Neural cell (in vitro differentiated cells): ENCODE results near the gene ECE1. TPM values are rescaled to one million over a fixed set of nuclear protein-coding genes. Genes with fewer than 3 reads are reported as not detected.

ENCODE experiments used
- H2AFZ ChIP-seq: fragments of 200-600, 300-800 bp; sonication (generic), shearing (Covaris generic); 2 replicates; pipeline ENCODE4 v1.6.0; 2014; ENCODE audit warnings: low read depth, mild to moderate bottlenecking, antibody characterized with exemption, low read length, moderate library complexity
- H3F3A ChIP-seq: fragments of 200-600 bp; shearing (Covaris generic); 2 replicates; pipeline ENCODE4 v1.6.1; 2016; ENCODE audit warnings: mild to moderate bottlenecking, moderate library complexity, mixed read lengths, antibody characterized with exemption, low read length; ENCODE audit not compliant: insufficient read depth, poor library complexity, severe bottlenecking
- H3K27ac ChIP-seq: fragments of 200-600, 300-800 bp; sonication (generic), shearing (Covaris generic); 2 replicates; pipeline ENCODE4 v1.5.1; 2014; ENCODE audit warnings: mild to moderate bottlenecking, low read length, moderate library complexity
- H3K27me3 ChIP-seq: fragments of 300-800, 200-600 bp; sonication (generic), shearing (Covaris generic); 2 replicates; pipeline ENCODE4 v1.6.0; 2014; ENCODE audit warnings: mild to moderate bottlenecking, low read depth, low read length, moderate library complexity; ENCODE audit not compliant: insufficient read depth
- H3K36me3 ChIP-seq: fragments of 300-800, 200-600 bp; sonication (generic), shearing (Covaris generic); 2 replicates; pipeline ENCODE4 v1.5.1; 2014; ENCODE audit warnings: mild to moderate bottlenecking, antibody characterized with exemption, low read length, moderate library complexity; ENCODE audit not compliant: insufficient read depth
- H3K4me2 ChIP-seq: fragments of 300-800, 200-600 bp; sonication (generic), shearing (Covaris generic); 2 replicates; pipeline ENCODE4 v1.6.0; 2014; ENCODE audit warnings: mild to moderate bottlenecking, low read length
- H3K4me3 ChIP-seq: fragments of 300-800, 200-600 bp; sonication (generic), shearing (Covaris generic); 2 replicates; pipeline ENCODE4 v1.5.1; 2014; ENCODE audit warnings: mild to moderate bottlenecking, low read length, moderate library complexity
- H3K79me2 ChIP-seq: fragments of 200-600 bp; shearing (Covaris generic); replicated peaks from 2 replicates; pipeline ENCODE4 v1.6.0; 2014; ENCODE audit warnings: mild to moderate bottlenecking, low read length, moderate library complexity; ENCODE audit not compliant: insufficient read depth
- H3K9ac ChIP-seq: fragments of 300-800, 200-600 bp; sonication (generic), shearing (Covaris generic); 2 replicates; pipeline ENCODE4 v1.6.1; 2016; ENCODE audit warnings: mild to moderate bottlenecking, low read length, mixed read lengths
- H3K9me2 ChIP-seq: fragments of 200-600 bp; shearing (Covaris generic); 2 replicates; pipeline ENCODE4 v1.6.1; 2016; ENCODE audit warnings: mild to moderate bottlenecking, low read length, mixed read lengths; ENCODE audit not compliant: insufficient read depth
- H3K9me3 ChIP-seq: fragments of 200-600, 300-800 bp; sonication (generic), shearing (Covaris generic); 2 replicates; pipeline ENCODE4 v1.6.1; 2016; ENCODE audit warnings: mild to moderate bottlenecking, mixed run types, low read length, moderate library complexity, mixed read lengths
- H4K20me1 ChIP-seq: fragments of 200-600 bp; shearing (Covaris generic); 2 replicates; pipeline ENCODE4 v1.6.1; 2016; ENCODE audit warnings: mild to moderate bottlenecking, mixed run types; ENCODE audit not compliant: insufficient read depth
- CTCF ChIP-seq: fragments of 450-650 bp; IDR thresholded peaks from 2 replicates; pipeline ENCODE4 v1.5.1; 2014; ENCODE audit warnings: antibody characterized with exemption, mild to moderate bottlenecking, moderate library complexity; ENCODE audit not compliant: poor library complexity, severe bottlenecking
- EP300 ChIP-seq: fragments of 450-650 bp; conservative IDR thresholded peaks from 2 replicates; pipeline ENCODE4 v1.6.1; 2014; ENCODE audit warnings: antibody characterized with exemption, mild to moderate bottlenecking, moderate library complexity; ENCODE audit not compliant: poor library complexity, severe bottlenecking
- EZH2 ChIP-seq: fragments of 200-600, 300-800 bp; shearing (Covaris generic), sonication (generic); IDR thresholded peaks from 2 replicates; pipeline ENCODE4 v1.6.1; 2014; ENCODE audit warnings: antibody characterized with exemption, low read length, borderline replicate concordance, mild to moderate bottlenecking; ENCODE audit not compliant: insufficient read depth, poor library complexity, severe bottlenecking
- MXI1 ChIP-seq: fragments of 450-650 bp; conservative IDR thresholded peaks from 2 replicates; pipeline ENCODE4 v1.6.1; 2014; ENCODE audit warnings: antibody characterized with exemption, mild to moderate bottlenecking; ENCODE audit not compliant: poor library complexity, severe bottlenecking
- POLR2AphosphoS5 ChIP-seq: IDR thresholded peaks from 2 replicates; pipeline ENCODE4 v1.6.1; 2012
- RAD21 ChIP-seq: fragments of 450-650 bp; conservative IDR thresholded peaks from 2 replicates; pipeline ENCODE4 v1.6.1; 2014; ENCODE audit warnings: antibody characterized with exemption, mild to moderate bottlenecking, moderate library complexity
- REST ChIP-seq: IDR thresholded peaks from 2 replicates; pipeline ENCODE4 v1.6.1; 2012; ENCODE audit warnings: borderline replicate concordance
- SMC3 ChIP-seq: fragments of 450-650 bp; conservative IDR thresholded peaks from 2 replicates; pipeline ENCODE4 v1.6.1; 2014; ENCODE audit warnings: antibody characterized with exemption, mild to moderate bottlenecking, moderate library complexity; ENCODE audit not compliant: poor library complexity
- TAF1 ChIP-seq: IDR thresholded peaks from 2 replicates; pipeline ENCODE4 v1.6.1; 2012; ENCODE audit warnings: low read depth
- polyA plus RNA-seq: library from polyadenylated mRNA; depleted of rRNA; stranded (reverse); fragments of >200 nt; gene quantifications from 2 replicates; pipeline ENCODE4 v1.2.3, GENCODE V29; 2014

The ECE1 gene
- polyA plus RNA-seq, 1 donor from 2014 or later: 7.8 TPM

GRCh38 chr1:21327566-21328323 is 37.5 kb upstream of the ECE1 start:
- no peak overlapping the region for H3K4me3 ChIP-seq
- H3K9ac ChIP-seq: no peak overlapping the region
- no peaks in the 10 kb centered on the region for H3K9me2 ChIP-seq
- no peaks in the 10 kb centered on the region for H3K9me3 ChIP-seq
- H3F3A ChIP-seq: no peaks in the 10 kb centered on the region
- H4K20me1 ChIP-seq: no peaks in the 10 kb centered on the region
- no peak for TF ChIP-seq POLR2AphosphoS5
- TF ChIP-seq TAF1: no peak
- no peak for TF ChIP-seq RAD21
- TF ChIP-seq SMC3: no peak
- TF ChIP-seq EZH2: no peak
- no peak for TF ChIP-seq EP300
- TF ChIP-seq MXI1: no peak
- no peak for TF ChIP-seq REST
- no peak for TF ChIP-seq CTCF
- no peak overlapping the region for H3K27ac ChIP-seq
- H2AFZ ChIP-seq: no peak overlapping the region
- H3K36me3 ChIP-seq: no peaks in the 10 kb centered on the region
- H3K4me2 ChIP-seq: no peak overlapping the region
- H3K27me3 ChIP-seq: no peaks in the 10 kb centered on the region
- H3K79me2 ChIP-seq: no peaks in the 10 kb centered on the region

GRCh38 chr1:21326861-21327344 is 36.6 kb upstream of the ECE1 start:
- H3K9ac ChIP-seq: no peak overlapping the region
- H3K9me3 ChIP-seq: no peaks in the 10 kb centered on the region
- H3K79me2 ChIP-seq: no peaks in the 10 kb centered on the region
- no peak overlapping the region for H3K4me2 ChIP-seq
- no peaks in the 10 kb centered on the region for H4K20me1 ChIP-seq
- no peak overlapping the region for H3K4me3 ChIP-seq
- H3K27ac ChIP-seq: no peak overlapping the region
- H3K36me3 ChIP-seq: no peaks in the 10 kb centered on the region
- no peak for TF ChIP-seq EZH2
- TF ChIP-seq TAF1: no peak
- TF ChIP-seq MXI1: no peak
- TF ChIP-seq RAD21: no peak
- no peak for TF ChIP-seq POLR2AphosphoS5
- TF ChIP-seq CTCF: no peak
- TF ChIP-seq EP300: no peak
- no peak for TF ChIP-seq REST
- no peak for TF ChIP-seq SMC3
- no peaks in the 10 kb centered on the region for H3K27me3 ChIP-seq
- no peaks in the 10 kb centered on the region for H3F3A ChIP-seq
- no peak overlapping the region for H2AFZ ChIP-seq
- no peaks in the 10 kb centered on the region for H3K9me2 ChIP-seq
